GM12878 (cell line): ENCODE data around the gene GFAP. TPM values are rescaled to one million over a fixed set of nuclear protein-coding genes. Genes with fewer than 3 reads are reported as not detected.

Experiments used
- ATAC-seq: fragments of 200-7000 bp; cut with Tn5 transposase; 3 replicates; pipeline ENCODE4 v1.9.1; 2020; ENCODE audit warnings: mild to moderate bottlenecking, moderate library complexity
- BruUV-seq: library from RNA; stranded (reverse); fragments of 400-500 nt; replicated peaks from 2 replicates; lab custom pipeline; 2021; lab: Mats Ljungman, UMichigan
- CTCF ChIA-PET: fragments of 300-600 bp; sonication (Branson Sonifier 250); formaldehyde crosslinking; extraction: SDS; loops from one replicate; lab custom pipeline; 2021; ENCODE audit warnings: inconsistent platforms; lab: Yijun Ruan, JAX
- POLR2A ChIA-PET: fragments of 350-600 bp; formaldehyde crosslinking; extraction: SDS; loops from one replicate; lab custom pipeline; 2021; ENCODE audit warnings: inconsistent platforms; lab: Charles Lee
- RAD21 ChIA-PET: fragments of 300-600 bp; sonication (Branson Sonifier 250); formaldehyde crosslinking; loops from one replicate; lab custom pipeline; 2023; ENCODE audit warnings: antibody characterized with exemption; ENCODE audit not compliant: unreplicated experiment; lab: Charles Lee
- SMC1A ChIA-PET: fragments of 300-600 bp; sonication (Branson Sonifier 250); formaldehyde crosslinking; loops from one replicate; lab custom pipeline; 2023; ENCODE audit not compliant: unreplicated experiment, uncharacterized antibody; lab: Charles Lee
- DNase-seq: peaks from one replicate; pipeline ENCODE4 v3.0.0-alpha.2; 2011; ENCODE audit warnings: low read depth, low spot score
- FAIRE-seq: peaks from 3 replicates; lab custom pipeline; 2011; peaks lifted over from hg19 to GRCh38; lab: Jason Lieb, UNC
- H2AFZ ChIP-seq: 2 replicates; pipeline ENCODE4 v1.6.0; 2011; ENCODE audit warnings: low read depth, low read length, control low read depth; ENCODE audit not compliant: control insufficient read depth
- H3K27ac ChIP-seq: 2 replicates; pipeline ENCODE4 v1.5.1; 2011; ENCODE audit warnings: control low read depth; ENCODE audit not compliant: control insufficient read depth, insufficient read depth
- H3K27me3 ChIP-seq, 2 experiments: replicated peaks in 1 of 2; 2 replicates each; pipeline versions ENCODE4 v1.6.0 to v1.6.1; 2011; ENCODE audit warnings: low read length in 1 of 2; ENCODE audit not compliant: control insufficient read depth in 2 of 2, insufficient read depth in 2 of 2
- H3K36me3 ChIP-seq, 2 experiments: 2 replicates each; pipeline ENCODE4 v1.5.1; 2011; ENCODE audit warnings: low read length in 1 of 2; ENCODE audit not compliant: control insufficient read depth in 2 of 2, insufficient read depth in 2 of 2
- H3K4me1 ChIP-seq: 2 replicates; pipeline ENCODE4 v1.6.1; 2011; ENCODE audit warnings: mild to moderate bottlenecking, low read length, moderate library complexity, mixed read lengths; ENCODE audit not compliant: control insufficient read depth, insufficient read depth
- H3K4me2 ChIP-seq: 2 replicates; pipeline ENCODE4 v1.6.0; 2011; ENCODE audit warnings: control low read depth; ENCODE audit not compliant: control insufficient read depth, insufficient read depth
- H3K4me3 ChIP-seq: fragments of 200-600 bp; sonication (generic); 2 replicates; pipeline ENCODE4 v1.5.1; 2016
- H3K79me2 ChIP-seq: 2 replicates; pipeline ENCODE4 v1.6.0; 2011; ENCODE audit warnings: low read length; ENCODE audit not compliant: control insufficient read depth, insufficient read depth
- H3K9ac ChIP-seq: 2 replicates; pipeline ENCODE4 v1.8.0; 2011; ENCODE audit warnings: low read length, control low read depth, mixed read lengths; ENCODE audit not compliant: control insufficient read depth, insufficient read depth
- H3K9me3 ChIP-seq: replicated peaks from 3 replicates; pipeline ENCODE4 v1.5.1; 2011; ENCODE audit warnings: mild to moderate bottlenecking, low read length; ENCODE audit not compliant: control insufficient read depth, insufficient read depth
- H4K20me1 ChIP-seq: 2 replicates; pipeline ENCODE4 v1.6.0; 2011; ENCODE audit not compliant: control insufficient read depth, insufficient read depth
- NR2F1 ChIP-seq: fragments of 450-650 bp; conservative IDR thresholded peaks from 2 replicates; pipeline ENCODE4 v1.6.1; 2017; ENCODE audit warnings: mild to moderate bottlenecking
- TCF7 ChIP-seq: IDR thresholded peaks from 2 replicates; pipeline ENCODE4 v1.6.1; 2014; ENCODE audit warnings: antibody characterized with exemption, borderline replicate concordance
- WGBS: methylation state at CpG from one replicate; pipeline ENCODE4 v1.1.6; 2016; ENCODE audit warnings: low lambda C conversion rate; ENCODE audit not compliant: insufficient replicate concordance, insufficient coverage; ENCODE audit errors: missing lambda C conversion rate; 5-methylcytosine and 5-hydroxymethylcytosine counted together
- in situ Hi-C: fragments of 300-500 bp; cut with MboI; formaldehyde crosslinking; loops from 9 replicates; pipeline ENCODE4 v1.14.3; 2018; ENCODE audit warnings: mixed read lengths
- intact Hi-C: fragments of 100-400 bp; cut with micrococcal nuclease; formaldehyde crosslinking; loops from one replicate; pipeline ENCODE4 v1.14.2; 2022; ENCODE audit not compliant: unreplicated experiment
- polyA plus RNA-seq, 11 experiments: library from polyadenylated mRNA; depleted of rRNA in 4 of 11; unstranded in 6 of 11; stranded (reverse) in 5 of 11; fragments of >200 nt; fragmentation: Nextera tagmentation in 4 of 11; fragmentation: Illumina TruSeq in 1 of 11; extraction: Ambion mirVana in 4 of 11; extraction: Trizol in 1 of 11; gene quantifications; 1 replicate in 1 of 11; 2 replicates in 10 of 11; pipeline versions ENCODE4 v1.2.1 to v1.2.3, GENCODE V29; 2011 to 2016; ENCODE audit warnings: inconsistent platforms in 2 of 11, missing spikeins in 2 of 11, low read depth in 1 of 11
- total RNA-seq, 4 experiments: library from RNA; depleted of rRNA in 3 of 4; stranded (reverse); fragments of >200 nt in 3 of 4; fragmentation: Illumina TruSeq in 1 of 4; extraction: Trizol in 1 of 4; gene quantifications; 2 replicates each; pipeline versions ENCODE4 v1.2.1 to v1.2.3, GENCODE V29; 2013 to 2021
- TF ChIP-seq, protein P1 (sequence below): fragments of 450-650 bp; IDR thresholded peaks from 2 replicates; pipeline ENCODE4 v1.6.1; 2017; ENCODE audit warnings: mild to moderate bottlenecking, moderate library complexity

The GFAP gene
- total and polyA plus RNA-seq, 10 of the 15 experiments (the other 5 are each of a cell fraction or from before 2014, with no cell fraction given) = 0.04 to 0.25 TPM; not detected in 8

GRCh38 chr17:44932787-44933097 is 17.4 kb upstream of the GFAP start:
- FAIRE-seq (no peak), ATAC-seq (no peak), DNase-seq (no peak)
- ChIA-PET RAD21 (no interaction called here), SMC1A (no interaction called here), CTCF (interaction anchor here (1.6 kb wide), 1 partner anchor 12 kb away, joined by 4 read pairs; no protein-coding TSS in a partner anchor), POLR2A (interaction anchor here (0.6 kb wide), 1 partner anchor 641 kb away, joined by 7 read pairs; no protein-coding TSS in a partner anchor)
- BruUV-seq = no TSS peak
- no peaks in the 10 kb centered on the region for H3K4me1 ChIP-seq
- no peak overlapping the region for H2AFZ ChIP-seq
- H3K4me2 ChIP-seq = no peak overlapping the region
- no peaks in the 10 kb centered on the region for H4K20me1 ChIP-seq
- intact Hi-C loops (no loop called here), in situ Hi-C loops (no loop called here)
- peaks cover 37 to 61% of the 10 kb centered on the region in 2 experiments for H3K36me3 ChIP-seq
- 97% methylated on average over 6 of the region's 6 CpGs for WGBS
- H3K27ac ChIP-seq = no peak overlapping the region
- no peaks in the 10 kb centered on the region; the same call in none of the 2 replicates for H3K79me2 ChIP-seq
- no peak overlapping the region for H3K9ac ChIP-seq
- TF ChIP-seq NR2F1 (no peak), TCF7 (no peak)
- TF ChIP-seq, protein P1, sequence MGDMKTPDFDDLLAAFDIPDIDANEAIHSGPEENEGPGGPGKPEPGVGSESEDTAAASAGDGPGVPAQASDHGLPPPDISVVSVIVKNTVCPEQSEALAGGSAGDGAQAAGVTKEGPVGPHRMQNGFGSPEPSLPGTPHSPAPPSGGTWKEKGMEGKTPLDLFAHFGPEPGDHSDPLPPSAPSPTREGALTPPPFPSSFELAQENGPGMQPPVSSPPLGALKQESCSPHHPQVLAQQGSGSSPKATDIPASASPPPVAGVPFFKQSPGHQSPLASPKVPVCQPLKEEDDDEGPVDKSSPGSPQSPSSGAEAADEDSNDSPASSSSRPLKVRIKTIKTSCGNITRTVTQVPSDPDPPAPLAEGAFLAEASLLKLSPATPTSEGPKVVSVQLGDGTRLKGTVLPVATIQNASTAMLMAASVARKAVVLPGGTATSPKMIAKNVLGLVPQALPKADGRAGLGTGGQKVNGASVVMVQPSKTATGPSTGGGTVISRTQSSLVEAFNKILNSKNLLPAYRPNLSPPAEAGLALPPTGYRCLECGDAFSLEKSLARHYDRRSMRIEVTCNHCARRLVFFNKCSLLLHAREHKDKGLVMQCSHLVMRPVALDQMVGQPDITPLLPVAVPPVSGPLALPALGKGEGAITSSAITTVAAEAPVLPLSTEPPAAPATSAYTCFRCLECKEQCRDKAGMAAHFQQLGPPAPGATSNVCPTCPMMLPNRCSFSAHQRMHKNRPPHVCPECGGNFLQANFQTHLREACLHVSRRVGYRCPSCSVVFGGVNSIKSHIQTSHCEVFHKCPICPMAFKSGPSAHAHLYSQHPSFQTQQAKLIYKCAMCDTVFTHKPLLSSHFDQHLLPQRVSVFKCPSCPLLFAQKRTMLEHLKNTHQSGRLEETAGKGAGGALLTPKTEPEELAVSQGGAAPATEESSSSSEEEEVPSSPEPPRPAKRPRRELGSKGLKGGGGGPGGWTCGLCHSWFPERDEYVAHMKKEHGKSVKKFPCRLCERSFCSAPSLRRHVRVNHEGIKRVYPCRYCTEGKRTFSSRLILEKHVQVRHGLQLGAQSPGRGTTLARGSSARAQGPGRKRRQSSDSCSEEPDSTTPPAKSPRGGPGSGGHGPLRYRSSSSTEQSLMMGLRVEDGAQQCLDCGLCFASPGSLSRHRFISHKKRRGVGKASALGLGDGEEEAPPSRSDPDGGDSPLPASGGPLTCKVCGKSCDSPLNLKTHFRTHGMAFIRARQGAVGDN = no peak
- H3K27me3 ChIP-seq = no peaks in the 10 kb centered on the region
- no peaks in the 10 kb centered on the region for H3K9me3 ChIP-seq
- no peak overlapping the region for H3K4me3 ChIP-seq
